HepG2 (cell line): ENCODE measurements around the gene M1AP. TPM values are rescaled to one million over a fixed set of nuclear protein-coding genes. Genes with fewer than 3 reads are reported as not detected.

Source experiments
- ATF7-NPFF ChIP-seq: sonication (generic); formaldehyde crosslinking; IDR thresholded peaks from 2 replicates; pipeline ENCODE4 v1.8.1; 2023; ENCODE audit warnings: mild to moderate bottlenecking, low read depth, missing genetic modification reagents, moderate library complexity
- DR1 ChIP-seq: sonication (generic); formaldehyde crosslinking; IDR thresholded peaks from 2 replicates; pipeline ENCODE4 v1.8.0; 2021; ENCODE audit warnings: mild to moderate bottlenecking, missing genetic modification reagents, inconsistent platforms
- GABPB1 ChIP-seq: IDR thresholded peaks from 2 replicates; pipeline ENCODE4 v1.6.1; 2016; ENCODE audit warnings: mild to moderate bottlenecking, missing genetic modification reagents, moderate library complexity, missing compliant biosample characterization
- HOXA5 ChIP-seq: sonication (generic); formaldehyde crosslinking; IDR thresholded peaks from 2 replicates; pipeline ENCODE4 v1.4.0; 2020; ENCODE audit warnings: missing genetic modification reagents
- RFXAP ChIP-seq: sonication (generic); formaldehyde crosslinking; IDR thresholded peaks from 2 replicates; pipeline ENCODE4 v1.4.0; 2020; ENCODE audit warnings: missing genetic modification reagents, borderline replicate concordance
- TBX2 ChIP-seq: sonication (generic); formaldehyde crosslinking; IDR thresholded peaks from 2 replicates; pipeline ENCODE4 v1.5.0; 2020; ENCODE audit warnings: missing genetic modification reagents, mild to moderate bottlenecking, borderline replicate concordance
- YY1 ChIP-seq: IDR thresholded peaks from 2 replicates; pipeline ENCODE4 v1.6.1; 2011; ENCODE audit warnings: low read length, low read depth, moderate library complexity, mild to moderate bottlenecking; ENCODE audit not compliant: insufficient read depth, insufficient replicate concordance
- ZMAT3 ChIP-seq: sonication (generic); formaldehyde crosslinking; conservative IDR thresholded peaks from 2 replicates; pipeline ENCODE4 v1.7.0; 2021; ENCODE audit warnings: missing genetic modification reagents
- ZNF335 ChIP-seq: sonication (generic); formaldehyde crosslinking; IDR thresholded peaks from 2 replicates; pipeline ENCODE4 v1.4.0; 2020; ENCODE audit warnings: missing genetic modification reagents
- ZNF777 ChIP-seq: sonication (generic); formaldehyde crosslinking; IDR thresholded peaks from 2 replicates; pipeline ENCODE4 v1.4.0; 2020; ENCODE audit warnings: missing genetic modification reagents
- polyA plus RNA-seq, 8 experiments: library from polyadenylated mRNA; depleted of rRNA in 3 of 8; stranded (reverse) in 7 of 8; unstranded in 1 of 8; fragments of >200 nt; fragmentation: Illumina TruSeq in 4 of 8; extraction: Trizol in 4 of 8; gene quantifications; 2 replicates each; pipeline versions ENCODE4 v1.2.1 to v1.2.3, GENCODE V29; 2011 to 2016; ENCODE audit warnings: low read depth in 4 of 8, missing spikeins in 1 of 8, mixed read lengths in 1 of 8; ENCODE audit not compliant: insufficient read depth in 1 of 8
- total RNA-seq, 5 experiments: library from RNA; depleted of rRNA; stranded (reverse); fragments of >200 nt; fragmentation: Illumina TruSeq; extraction: Trizol; gene quantifications; 2 replicates each; pipeline ENCODE4 v1.2.3, GENCODE V29; 2016; ENCODE audit warnings: low read depth in 1 of 5
- TF ChIP-seq, protein P1 (sequence below): sonication (generic); formaldehyde crosslinking; IDR thresholded peaks from 2 replicates; pipeline ENCODE4 v1.4.0; 2020; ENCODE audit warnings: missing genetic modification reagents
- TF ChIP-seq, protein P2 (sequence below): sonication (generic); formaldehyde crosslinking; IDR thresholded peaks from 2 replicates; pipeline ENCODE4 v1.4.0; 2020; ENCODE audit warnings: missing genetic modification reagents
- TF ChIP-seq, protein P3 (sequence below): sonication (generic); formaldehyde crosslinking; IDR thresholded peaks from 2 replicates; pipeline ENCODE4 v1.4.0; 2020; ENCODE audit warnings: mild to moderate bottlenecking, missing genetic modification reagents

The M1AP gene
- total and polyA plus RNA-seq, 2 of the 13 experiments (the other 11 are each of a cell fraction or from before 2014, with no cell fraction given), result not detected

DNA sequence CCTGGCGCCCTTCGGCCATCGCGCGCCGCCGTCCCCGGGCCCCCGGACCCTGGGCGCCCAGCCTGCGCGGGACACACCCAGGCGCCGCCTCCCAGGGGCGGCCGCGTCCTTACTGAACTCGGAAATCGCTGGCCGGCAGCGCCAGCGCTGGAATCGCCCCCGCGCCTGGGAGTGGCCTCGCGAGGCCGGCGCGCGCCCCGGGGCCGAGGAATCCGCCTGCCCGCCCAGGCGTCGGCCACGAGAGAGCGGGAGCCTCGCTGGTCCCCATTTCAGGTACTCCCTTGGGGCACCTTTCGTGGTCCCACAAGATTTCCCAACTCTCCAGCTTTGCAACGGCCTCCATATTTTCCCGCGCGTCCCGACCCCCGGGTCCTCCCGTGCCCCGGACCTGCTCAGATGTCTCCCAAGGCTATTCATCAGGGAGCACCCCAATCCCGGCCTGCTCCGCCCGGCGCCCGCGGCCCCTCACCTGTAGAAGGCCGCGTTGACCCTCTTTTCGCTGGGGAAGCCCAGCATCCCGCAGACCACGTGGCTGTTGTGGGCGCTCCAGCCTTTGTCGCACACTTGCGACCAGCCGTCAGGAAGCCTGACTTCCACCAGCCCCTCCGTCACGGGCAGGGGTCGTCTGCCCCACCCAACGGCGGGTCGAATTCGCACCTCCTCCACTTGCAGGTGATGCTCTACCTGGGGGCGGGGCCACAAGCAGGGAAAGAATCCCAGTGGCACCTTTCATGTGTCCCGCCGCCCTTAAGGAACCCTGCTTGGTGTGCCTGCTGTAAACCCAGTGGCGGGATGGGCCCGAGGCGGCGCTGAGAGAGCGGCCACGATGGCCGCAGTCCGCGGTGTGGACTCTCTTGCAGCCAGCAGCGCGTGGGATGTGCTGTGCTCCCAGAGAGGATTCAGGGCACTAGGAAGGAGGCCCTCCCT is 99.0 kb downstream of the M1AP start (continued):
- TF ChIP-seq ZNF335 (CRISPR knock-in tag) (no peak), YY1 (peak; percentile 76), ZNF777 (CRISPR knock-in tag) (peak; percentile 40; the same call in 1 of the 2 replicates), ZMAT3 (CRISPR knock-in tag) (0 out of 2 replicates have a peak, but pooled peaks have one; percentile 23), TBX2 (peak; percentile 42; the same call in 1 of the 2 replicates), DR1 (no peak), ATF7-NPFF (CRISPR knock-in tag) (peak; percentile 8; the same call in 1 of the 2 replicates), HOXA5 (CRISPR knock-in tag) (no peak), RFXAP (CRISPR knock-in tag) (0 out of 2 replicates have a peak, but pooled peaks have one; percentile 32), GABPB1 (CRISPR knock-in tag) (peak; percentile 64)
- TF ChIP-seq, protein P1, sequence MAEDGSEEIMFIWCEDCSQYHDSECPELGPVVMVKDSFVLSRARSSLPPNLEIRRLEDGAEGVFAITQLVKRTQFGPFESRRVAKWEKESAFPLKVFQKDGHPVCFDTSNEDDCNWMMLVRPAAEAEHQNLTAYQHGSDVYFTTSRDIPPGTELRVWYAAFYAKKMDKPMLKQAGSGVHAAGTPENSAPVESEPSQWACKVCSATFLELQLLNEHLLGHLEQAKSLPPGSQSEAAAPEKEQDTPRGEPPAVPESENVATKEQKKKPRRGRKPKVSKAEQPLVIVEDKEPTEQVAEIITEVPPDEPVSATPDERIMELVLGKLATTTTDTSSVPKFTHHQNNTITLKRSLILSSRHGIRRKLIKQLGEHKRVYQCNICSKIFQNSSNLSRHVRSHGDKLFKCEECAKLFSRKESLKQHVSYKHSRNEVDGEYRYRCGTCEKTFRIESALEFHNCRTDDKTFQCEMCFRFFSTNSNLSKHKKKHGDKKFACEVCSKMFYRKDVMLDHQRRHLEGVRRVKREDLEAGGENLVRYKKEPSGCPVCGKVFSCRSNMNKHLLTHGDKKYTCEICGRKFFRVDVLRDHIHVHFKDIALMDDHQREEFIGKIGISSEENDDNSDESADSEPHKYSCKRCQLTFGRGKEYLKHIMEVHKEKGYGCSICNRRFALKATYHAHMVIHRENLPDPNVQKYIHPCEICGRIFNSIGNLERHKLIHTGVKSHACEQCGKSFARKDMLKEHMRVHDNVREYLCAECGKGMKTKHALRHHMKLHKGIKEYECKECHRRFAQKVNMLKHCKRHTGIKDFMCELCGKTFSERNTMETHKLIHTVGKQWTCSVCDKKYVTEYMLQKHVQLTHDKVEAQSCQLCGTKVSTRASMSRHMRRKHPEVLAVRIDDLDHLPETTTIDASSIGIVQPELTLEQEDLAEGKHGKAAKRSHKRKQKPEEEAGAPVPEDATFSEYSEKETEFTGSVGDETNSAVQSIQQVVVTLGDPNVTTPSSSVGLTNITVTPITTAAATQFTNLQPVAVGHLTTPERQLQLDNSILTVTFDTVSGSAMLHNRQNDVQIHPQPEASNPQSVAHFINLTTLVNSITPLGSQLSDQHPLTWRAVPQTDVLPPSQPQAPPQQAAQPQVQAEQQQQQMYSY (CRISPR knock-in tag), result 0 out of 2 replicates have a peak, but pooled peaks have one; percentile 11
- TF ChIP-seq, protein P2, sequence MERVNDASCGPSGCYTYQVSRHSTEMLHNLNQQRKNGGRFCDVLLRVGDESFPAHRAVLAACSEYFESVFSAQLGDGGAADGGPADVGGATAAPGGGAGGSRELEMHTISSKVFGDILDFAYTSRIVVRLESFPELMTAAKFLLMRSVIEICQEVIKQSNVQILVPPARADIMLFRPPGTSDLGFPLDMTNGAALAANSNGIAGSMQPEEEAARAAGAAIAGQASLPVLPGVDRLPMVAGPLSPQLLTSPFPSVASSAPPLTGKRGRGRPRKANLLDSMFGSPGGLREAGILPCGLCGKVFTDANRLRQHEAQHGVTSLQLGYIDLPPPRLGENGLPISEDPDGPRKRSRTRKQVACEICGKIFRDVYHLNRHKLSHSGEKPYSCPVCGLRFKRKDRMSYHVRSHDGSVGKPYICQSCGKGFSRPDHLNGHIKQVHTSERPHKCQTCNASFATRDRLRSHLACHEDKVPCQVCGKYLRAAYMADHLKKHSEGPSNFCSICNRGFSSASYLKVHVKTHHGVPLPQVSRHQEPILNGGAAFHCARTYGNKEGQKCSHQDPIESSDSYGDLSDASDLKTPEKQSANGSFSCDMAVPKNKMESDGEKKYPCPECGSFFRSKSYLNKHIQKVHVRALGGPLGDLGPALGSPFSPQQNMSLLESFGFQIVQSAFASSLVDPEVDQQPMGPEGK (CRISPR knock-in tag), result peak; percentile 26; the same call in 1 of the 2 replicates
- TF ChIP-seq, protein P3, sequence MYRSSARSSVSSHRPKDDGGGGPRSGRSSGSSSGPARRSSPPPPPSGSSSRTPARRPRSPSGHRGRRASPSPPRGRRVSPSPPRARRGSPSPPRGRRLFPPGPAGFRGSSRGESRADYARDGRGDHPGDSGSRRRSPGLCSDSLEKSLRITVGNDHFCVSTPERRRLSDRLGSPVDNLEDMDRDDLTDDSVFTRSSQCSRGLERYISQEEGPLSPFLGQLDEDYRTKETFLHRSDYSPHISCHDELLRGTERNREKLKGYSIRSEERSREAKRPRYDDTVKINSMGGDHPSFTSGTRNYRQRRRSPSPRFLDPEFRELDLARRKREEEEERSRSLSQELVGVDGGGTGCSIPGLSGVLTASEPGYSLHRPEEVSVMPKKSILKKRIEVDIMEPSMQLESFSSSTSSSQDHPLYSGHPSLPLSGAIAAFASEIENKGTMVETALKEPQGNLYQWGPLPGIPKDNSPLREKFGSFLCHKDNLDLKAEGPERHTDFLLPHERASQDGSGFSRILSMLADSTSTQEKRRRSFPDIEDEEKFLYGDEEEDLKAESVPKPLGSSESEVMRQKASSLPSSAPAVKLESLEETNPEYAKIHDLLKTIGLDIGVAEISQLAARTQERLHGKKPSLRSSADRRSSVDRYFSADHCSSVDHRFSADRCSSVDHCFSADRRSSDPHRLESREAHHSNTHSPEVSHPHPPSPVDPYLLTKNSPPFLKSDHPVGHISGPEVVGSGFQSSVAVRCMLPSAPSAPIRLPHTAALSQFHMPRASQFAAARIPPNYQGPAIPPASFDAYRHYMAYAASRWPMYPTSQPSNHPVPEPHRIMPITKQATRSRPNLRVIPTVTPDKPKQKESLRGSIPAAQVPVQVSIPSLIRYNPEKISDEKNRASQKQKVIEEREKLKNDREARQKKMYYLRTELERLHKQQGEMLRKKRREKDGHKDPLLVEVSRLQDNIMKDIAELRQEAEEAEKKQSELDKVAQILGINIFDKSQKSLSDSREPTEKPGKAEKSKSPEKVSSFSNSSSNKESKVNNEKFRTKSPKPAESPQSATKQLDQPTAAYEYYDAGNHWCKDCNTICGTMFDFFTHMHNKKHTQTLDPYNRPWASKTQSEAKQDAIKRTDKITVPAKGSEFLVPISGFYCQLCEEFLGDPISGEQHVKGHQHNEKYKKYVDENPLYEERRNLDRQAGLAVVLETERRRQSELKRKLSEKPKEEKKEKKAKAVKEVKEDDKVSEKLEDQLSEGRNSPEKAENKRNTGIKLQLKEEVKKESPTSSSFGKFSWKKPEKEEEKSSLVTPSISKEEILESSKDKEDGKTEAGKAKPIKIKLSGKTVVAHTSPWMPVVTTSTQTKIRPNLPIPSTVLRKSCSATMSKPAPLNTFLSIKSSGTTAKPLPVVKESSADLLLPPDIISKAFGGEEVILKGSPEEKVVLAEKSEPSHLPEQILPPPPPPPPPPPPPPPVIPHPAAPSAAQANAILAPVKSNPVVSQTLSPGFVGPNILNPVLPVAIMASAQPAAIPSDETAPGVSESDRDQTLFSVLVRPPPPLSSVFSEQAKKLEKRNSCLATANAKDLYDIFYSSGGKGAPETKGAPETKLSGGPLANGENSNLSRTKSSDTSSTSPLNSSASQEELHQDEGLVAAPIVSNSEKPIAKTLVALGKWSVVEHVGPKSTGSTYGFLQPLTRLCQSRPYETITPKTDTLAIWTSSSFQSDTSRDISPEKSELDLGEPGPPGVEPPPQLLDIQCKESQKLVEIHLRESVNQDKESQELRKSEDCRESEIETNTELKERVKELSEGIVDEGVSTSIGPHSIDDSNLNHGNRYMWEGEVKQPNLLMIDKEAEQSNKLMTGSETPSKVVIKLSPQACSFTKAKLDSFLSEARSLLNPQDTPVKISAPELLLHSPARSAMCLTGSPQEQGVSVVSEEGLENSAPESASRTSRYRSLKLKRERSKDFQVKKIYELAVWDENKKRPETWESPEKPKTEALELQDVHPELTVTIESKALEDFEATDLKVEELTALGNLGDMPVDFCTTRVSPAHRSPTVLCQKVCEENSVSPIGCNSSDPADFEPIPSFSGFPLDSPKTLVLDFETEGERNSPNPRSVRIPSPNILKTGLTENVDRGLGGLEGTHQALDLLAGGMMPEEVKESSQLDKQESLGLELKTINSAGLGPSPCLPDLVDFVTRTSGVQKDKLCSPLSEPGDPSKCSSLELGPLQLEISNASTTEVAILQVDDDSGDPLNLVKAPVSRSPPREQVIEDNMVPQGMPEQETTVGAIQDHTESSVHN (CRISPR knock-in tag), result no peak
